AG09319 (cell line): ENCODE measurements around the gene SERHL2.
"Not testable (repeated sequence)": the region's sequence is repeated elsewhere in the genome, so short reads cannot be mapped to it uniquely, and the experiment has no call there.

Experiments used
- DNase-seq: peaks from one replicate; pipeline ENCODE4 v3.0.0-alpha.2; 2010; ENCODE audit warnings: low read depth; ENCODE audit errors: extremely low read depth
- TF ChIP-seq, protein P1 (sequence below): IDR thresholded peaks from 2 replicates; pipeline ENCODE4 v1.5.1; 2011; ENCODE audit warnings: low read depth, mild to moderate bottlenecking, inconsistent platforms, low read length, moderate library complexity

SERHL2 gene

DNA sequence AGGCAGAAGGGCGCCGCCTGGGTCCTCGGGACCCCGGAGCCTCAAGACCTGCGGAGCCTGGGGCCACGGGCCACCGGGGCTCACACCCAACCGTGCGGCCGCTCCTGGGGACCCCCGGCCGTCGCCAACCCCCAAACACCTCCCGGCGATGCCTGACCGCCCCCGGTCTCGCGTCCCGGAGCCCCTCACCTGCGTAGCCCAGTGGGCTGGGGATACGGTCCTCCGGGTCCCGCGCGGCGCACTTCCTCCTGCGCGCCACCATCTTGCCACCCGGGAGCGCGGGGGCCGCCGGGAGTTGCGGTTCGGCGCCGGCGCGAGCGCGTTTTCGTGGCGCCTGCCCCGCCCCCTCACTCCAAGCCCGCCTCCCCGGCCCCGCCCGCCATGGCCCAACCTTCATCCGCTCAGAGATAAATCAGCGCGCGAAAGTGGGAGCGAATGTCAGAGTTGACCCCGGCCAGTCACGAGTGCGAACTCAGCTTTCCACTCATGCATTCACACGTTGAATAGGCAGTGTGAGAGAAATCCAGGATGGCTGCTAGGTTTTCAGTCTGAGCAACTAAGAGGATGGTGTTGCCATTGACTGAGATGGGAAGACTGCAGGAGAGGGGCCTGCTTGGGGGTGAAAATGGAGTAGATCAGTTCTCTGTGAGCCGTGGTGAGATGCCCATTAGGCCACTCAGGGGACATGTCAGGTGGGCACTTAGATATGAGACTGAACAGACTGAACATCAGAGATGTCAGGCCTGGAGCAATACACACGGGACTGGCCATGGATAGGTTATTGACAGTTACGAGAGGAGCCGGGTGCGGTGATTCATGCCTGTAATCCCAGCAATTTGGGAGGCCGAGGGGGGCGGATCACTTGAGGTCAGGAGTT lies 34.0 kb upstream of the SERHL2 start, which contains the start of gene RRP7A:
Gene RRP7A, minus strand, starts transcription at position 272 of the 877 bp plus-strand sequence. Its CDS starts 10 bp downstream, at position 262.
- TF ChIP-seq, protein P1, sequence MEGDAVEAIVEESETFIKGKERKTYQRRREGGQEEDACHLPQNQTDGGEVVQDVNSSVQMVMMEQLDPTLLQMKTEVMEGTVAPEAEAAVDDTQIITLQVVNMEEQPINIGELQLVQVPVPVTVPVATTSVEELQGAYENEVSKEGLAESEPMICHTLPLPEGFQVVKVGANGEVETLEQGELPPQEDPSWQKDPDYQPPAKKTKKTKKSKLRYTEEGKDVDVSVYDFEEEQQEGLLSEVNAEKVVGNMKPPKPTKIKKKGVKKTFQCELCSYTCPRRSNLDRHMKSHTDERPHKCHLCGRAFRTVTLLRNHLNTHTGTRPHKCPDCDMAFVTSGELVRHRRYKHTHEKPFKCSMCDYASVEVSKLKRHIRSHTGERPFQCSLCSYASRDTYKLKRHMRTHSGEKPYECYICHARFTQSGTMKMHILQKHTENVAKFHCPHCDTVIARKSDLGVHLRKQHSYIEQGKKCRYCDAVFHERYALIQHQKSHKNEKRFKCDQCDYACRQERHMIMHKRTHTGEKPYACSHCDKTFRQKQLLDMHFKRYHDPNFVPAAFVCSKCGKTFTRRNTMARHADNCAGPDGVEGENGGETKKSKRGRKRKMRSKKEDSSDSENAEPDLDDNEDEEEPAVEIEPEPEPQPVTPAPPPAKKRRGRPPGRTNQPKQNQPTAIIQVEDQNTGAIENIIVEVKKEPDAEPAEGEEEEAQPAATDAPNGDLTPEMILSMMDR = no peak

DNA sequence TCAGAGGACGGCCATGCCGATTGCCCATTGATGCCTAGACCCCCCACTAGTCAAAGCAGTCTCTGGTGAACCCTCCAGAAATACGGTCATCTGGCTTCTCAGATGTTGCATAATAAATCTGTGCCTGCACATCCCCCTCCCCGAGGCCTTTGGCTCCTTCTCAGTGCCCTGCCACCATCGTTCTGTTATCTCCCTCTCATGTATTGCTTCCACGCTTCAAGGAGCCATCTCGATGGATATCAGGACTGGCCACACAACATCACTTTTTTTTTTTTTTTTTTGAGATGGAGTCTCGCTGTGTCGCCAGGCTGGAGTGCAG lies 32.6 kb upstream of the SERHL2 start:
- TF ChIP-seq, protein P1 = no peak
- DNase-seq = no peak

More for the DNA sequence above, 34.0 kb upstream of the SERHL2 start, which contains the start of gene RRP7A:
- DNase-seq = peak; percentile 30

DNA sequence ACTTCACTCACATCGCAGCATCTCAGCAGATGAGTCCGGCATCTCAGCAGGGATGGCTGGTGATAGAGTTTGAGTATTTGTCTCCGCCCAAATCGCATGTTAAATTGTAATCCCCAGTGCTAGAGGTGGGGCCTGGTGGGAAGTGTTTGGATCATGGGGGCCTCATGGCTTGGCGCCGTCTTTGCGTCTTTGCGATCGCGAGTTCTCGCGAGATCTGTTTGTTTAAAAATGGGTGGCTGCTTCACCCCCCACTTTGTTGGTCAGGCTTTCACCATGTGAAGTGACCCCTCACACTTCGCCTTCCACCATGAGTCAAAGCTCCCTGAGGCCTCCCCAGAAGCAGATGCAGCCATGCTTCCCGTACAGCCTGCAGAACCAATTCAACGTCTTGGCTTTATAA lies 31.2 kb upstream of the SERHL2 start:
- TF ChIP-seq, protein P1 = no peak
- DNase-seq = no peak

DNA sequence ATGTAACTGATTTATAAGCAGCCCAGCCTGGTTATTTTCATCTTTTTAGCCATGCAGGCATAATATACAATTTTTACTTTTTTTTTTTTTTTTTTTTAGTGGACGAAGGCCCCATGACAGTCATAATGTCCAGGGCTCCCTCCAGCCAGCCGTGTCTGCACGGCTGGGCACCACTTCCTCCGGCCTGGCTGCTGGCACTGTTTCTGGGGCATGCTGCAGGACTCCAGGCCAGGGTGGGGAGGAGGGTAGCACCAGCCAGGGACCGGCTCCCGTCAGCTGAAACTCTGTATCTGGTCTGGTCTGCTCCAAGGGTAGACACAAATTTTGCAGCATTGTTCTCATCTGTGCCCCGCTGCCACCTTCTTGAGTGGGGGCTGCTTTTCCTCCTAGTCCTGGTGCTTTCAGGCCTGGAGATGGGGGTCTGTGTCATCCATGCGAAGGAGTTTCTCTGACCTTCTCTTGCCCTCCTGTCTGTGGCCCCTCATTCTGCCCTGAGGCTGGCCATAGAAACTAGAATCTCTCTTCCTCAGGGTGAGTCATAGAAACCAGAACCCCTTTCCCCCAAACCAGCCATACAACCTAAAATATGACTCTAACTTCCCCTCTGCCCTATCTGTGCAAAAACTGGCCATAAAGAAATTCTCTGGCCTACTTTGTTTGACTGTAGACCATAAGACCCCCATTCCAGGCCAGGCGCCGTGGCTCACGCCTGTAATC lies 25.0 kb upstream of the SERHL2 start:
- TF ChIP-seq, protein P1 = no peak
- no peak for DNase-seq

DNA sequence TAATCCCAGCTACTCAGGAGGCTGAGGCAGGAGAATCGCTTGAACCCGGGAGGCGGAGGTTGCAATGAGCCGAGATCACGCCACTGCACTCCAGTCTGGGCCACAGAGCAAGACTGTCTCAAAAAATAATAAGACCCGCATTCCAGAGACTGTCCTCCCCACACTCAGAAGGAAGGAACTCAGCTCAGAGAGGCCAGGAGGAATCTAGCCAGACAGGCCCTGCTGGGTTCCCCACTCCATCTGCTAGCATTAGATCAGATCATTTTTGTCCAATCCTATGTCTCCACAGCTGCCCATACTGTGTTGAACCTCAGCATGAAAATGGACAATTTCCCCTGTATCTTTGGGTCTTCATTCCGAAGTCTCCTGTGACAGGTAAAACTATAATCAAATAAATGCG lies 24.3 kb upstream of the SERHL2 start:
- not testable (repeated sequence) for DNase-seq

DNA sequence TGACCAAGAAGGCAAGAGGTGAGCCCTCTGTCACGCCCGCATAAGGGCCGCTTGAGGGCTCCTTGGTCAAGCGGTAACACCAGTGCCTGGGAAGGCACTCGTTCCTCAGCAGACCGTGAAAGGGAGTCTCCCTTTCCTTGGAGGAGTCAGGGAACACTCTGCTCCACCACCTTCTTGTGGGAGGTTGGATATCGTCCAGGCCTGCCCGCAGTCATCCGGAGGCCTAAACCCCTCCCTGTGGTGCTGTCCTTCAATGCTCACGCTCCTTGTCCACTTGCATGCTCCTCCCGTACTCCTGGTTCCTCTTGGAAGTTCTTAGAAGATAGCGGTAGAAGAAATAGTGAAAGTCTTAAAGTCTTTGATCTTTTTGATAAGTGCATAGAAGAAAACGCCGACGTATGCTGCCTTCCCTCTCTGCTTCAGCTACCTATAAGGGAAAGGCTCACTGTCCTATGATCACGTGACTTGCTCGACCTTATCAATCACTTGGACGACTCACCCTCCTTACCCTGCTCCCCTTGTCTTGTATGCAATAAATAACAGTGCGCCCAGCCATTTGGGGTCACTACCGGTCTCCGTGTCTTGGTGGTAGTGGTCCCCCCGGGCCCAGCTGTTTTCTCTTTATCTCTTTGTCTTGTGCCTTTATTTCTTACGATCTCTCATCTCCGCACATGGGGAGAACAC lies 22.2 kb upstream of the SERHL2 start:
- DNase-seq = not testable (repeated sequence)

DNA sequence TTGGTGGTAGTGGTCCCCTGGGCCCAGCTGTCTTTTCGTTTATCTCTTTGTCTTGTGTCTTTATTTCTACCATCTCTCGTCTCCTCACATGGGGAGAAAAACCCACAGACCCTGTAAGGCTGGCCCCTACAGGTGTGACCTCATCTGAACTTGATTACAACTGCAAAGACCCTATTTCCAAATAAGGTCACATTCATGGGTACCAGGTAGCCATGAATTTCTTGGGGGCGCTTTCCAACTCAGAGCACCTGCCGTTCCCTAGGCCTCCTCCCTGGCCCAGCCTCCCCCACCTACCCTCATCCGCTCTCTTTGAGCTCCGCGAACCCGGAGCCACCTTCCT lies 20.1 kb upstream of the SERHL2 start:
- TF ChIP-seq, protein P1 = no peak
- no peak for DNase-seq

DNA sequence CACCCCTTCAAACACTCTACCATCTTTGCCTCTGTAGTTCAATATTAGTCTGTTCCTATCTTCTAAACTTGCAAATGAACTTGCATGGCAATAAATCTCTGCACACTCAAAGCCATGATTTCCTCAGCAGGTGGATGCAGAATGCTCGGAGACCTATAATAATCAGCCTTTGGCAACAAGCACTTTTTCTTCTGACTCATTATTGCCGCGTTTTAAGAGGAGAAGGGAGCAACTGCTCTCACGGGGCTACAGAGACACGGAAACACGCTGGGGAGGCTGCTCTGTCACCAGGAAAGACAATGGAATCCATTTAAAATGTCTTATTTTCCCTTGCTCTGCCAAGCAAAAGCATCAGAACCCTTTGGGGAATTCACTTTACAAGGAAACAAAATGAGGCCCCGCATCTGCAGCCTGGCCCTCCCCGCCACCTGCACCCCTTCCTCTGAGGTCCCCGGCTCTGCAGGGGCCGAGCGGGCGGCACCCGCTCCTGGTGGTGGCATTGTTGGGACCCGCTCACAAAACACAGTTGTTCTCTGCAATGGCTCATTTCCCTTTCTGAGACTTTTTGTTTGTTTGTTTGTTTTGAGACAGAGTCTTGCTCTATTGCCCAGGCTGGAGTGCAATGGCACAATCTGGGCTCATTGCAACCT lies 18.5 kb upstream of the SERHL2 start:
- DNase-seq = not testable (repeated sequence)
